Neuron (in vitro differentiated cells): ENCODE results near the gene CALHM2.
A peak's percentile ranks its signal among the peaks of the same experiment; 100 is the strongest.

Experiments
- H2AFZ ChIP-seq: one replicate; pipeline ENCODE4 v1.6.1; 2013; ENCODE audit warnings: low read depth, mild to moderate bottlenecking, inconsistent platforms, low read length, moderate library complexity
- H3K27me3 ChIP-seq: one replicate; pipeline ENCODE4 v1.6.1; 2013; ENCODE audit warnings: low read length; ENCODE audit not compliant: insufficient read depth
- H3K36me3 ChIP-seq: one replicate; pipeline ENCODE4 v1.6.1; 2013; ENCODE audit warnings: low read length; ENCODE audit not compliant: insufficient read depth
- H3K4me1 ChIP-seq: one replicate; pipeline ENCODE4 v1.6.1; 2013; ENCODE audit warnings: low read length; ENCODE audit not compliant: insufficient read depth
- H3K4me3 ChIP-seq: 2 replicates; pipeline ENCODE4 v1.5.1; 2013; ENCODE audit warnings: mild to moderate bottlenecking, low read length, moderate library complexity
- H3K9me3 ChIP-seq: one replicate; pipeline ENCODE4 v1.6.1; 2013; ENCODE audit warnings: low read length

CALHM2 gene

GRCh38 chr10:103451831-103452505 lies at the start of gene CALHM2:
Gene CALHM2 (minus strand): TSS chr10:103452370. CDS start chr10:103449941, 2,429 bp downstream.
- Histone ChIP-seq H3K4me3 (no peak within 1 kb of the TSS), H3K4me1 (no peaks in the 10 kb centered on the region), H3K27me3 (no peaks in the 10 kb centered on the region), H3K9me3 (no peaks in the 10 kb centered on the region), H3K36me3 (peaks cover 7% of the 10 kb centered on the region), H2AFZ (no peak within 1 kb of the TSS)

GRCh38 chr10:103501186-103501585 lies 49.0 kb upstream of the CALHM2 start:
- H3K9me3 ChIP-seq, result no peaks in the 10 kb centered on the region

GRCh38 chr10:103500481-103500880 lies 48.3 kb upstream of the CALHM2 start:
- peaks cover 10% of the 10 kb centered on the region for H3K27me3 ChIP-seq
- no peaks in the 10 kb centered on the region for H3K9me3 ChIP-seq
- H2AFZ ChIP-seq, result no peak overlapping the region
- H3K4me3 ChIP-seq, result no peak overlapping the region
- H3K36me3 ChIP-seq, result no peaks in the 10 kb centered on the region
- H3K4me1 ChIP-seq, result peaks cover 5% of the 10 kb centered on the region

More at GRCh38 chr10:103501186-103501585, 49.0 kb upstream of the CALHM2 start:
- no peak overlapping the region for H3K4me3 ChIP-seq
- peaks cover 11% of the 10 kb centered on the region for H3K27me3 ChIP-seq
- no peak overlapping the region for H2AFZ ChIP-seq
- H3K4me1 ChIP-seq, result peaks cover 5% of the 10 kb centered on the region
- no peaks in the 10 kb centered on the region for H3K36me3 ChIP-seq

GRCh38 chr10:103499881-103500280 lies 47.7 kb upstream of the CALHM2 start:
- Histone ChIP-seq H3K4me1 (peaks cover 5% of the 10 kb centered on the region), H2AFZ (no peak overlapping the region), H3K9me3 (no peaks in the 10 kb centered on the region), H3K36me3 (no peaks in the 10 kb centered on the region), H3K27me3 (peaks cover 16% of the 10 kb centered on the region), H3K4me3 (no peak overlapping the region)

- no peak overlapping the region for H2AFZ ChIP-seq
- H3K4me1 ChIP-seq, result peaks cover 11% of the 10 kb centered on the region
- no peaks in the 10 kb centered on the region for H3K36me3 ChIP-seq
- H3K4me3 ChIP-seq, result no peak overlapping the region
- H3K27me3 ChIP-seq, result peaks cover 24% of the 10 kb centered on the region
- H3K9me3 ChIP-seq, result no peaks in the 10 kb centered on the region
These were observed 46.9 kb upstream of the CALHM2 start for GRCh38 chr10:103498936-103499638.

- Histone ChIP-seq H2AFZ (no peak overlapping the region), H3K27me3 (peaks cover 33% of the 10 kb centered on the region)
These were observed 45.2 kb upstream of the CALHM2 start for GRCh38 chr10:103497161-103497915.

GRCh38 chr10:103495321-103495720 lies 43.2 kb upstream of the CALHM2 start:
- H3K36me3 ChIP-seq, result no peaks in the 10 kb centered on the region
- no peak overlapping the region for H3K4me3 ChIP-seq
- H3K9me3 ChIP-seq, result no peaks in the 10 kb centered on the region
- no peak overlapping the region for H2AFZ ChIP-seq
- peaks cover 43% of the 10 kb centered on the region for H3K27me3 ChIP-seq
- peaks cover 16% of the 10 kb centered on the region for H3K4me1 ChIP-seq

More at GRCh38 chr10:103497161-103497915, 45.2 kb upstream of the CALHM2 start:
- Histone ChIP-seq H3K4me3 (no peak overlapping the region), H3K4me1 (peaks cover 12% of the 10 kb centered on the region), H3K36me3 (no peaks in the 10 kb centered on the region), H3K9me3 (no peaks in the 10 kb centered on the region)

GRCh38 chr10:103493916-103494877 lies 42.0 kb upstream of the CALHM2 start:
- H3K27me3 ChIP-seq, result peaks cover 40% of the 10 kb centered on the region
- H3K4me3 ChIP-seq, result peak overlapping the region; percentile 50
- peaks cover 14% of the 10 kb centered on the region for H3K4me1 ChIP-seq
- no peaks in the 10 kb centered on the region for H3K36me3 ChIP-seq
- peak overlapping the region; percentile 66 for H2AFZ ChIP-seq
- H3K9me3 ChIP-seq, result no peaks in the 10 kb centered on the region

- Histone ChIP-seq H3K4me1 (peaks cover 14% of the 10 kb centered on the region), H3K36me3 (no peaks in the 10 kb centered on the region), H3K4me3 (peak within 1 kb of the TSS; percentile 50), H3K27me3 (peaks cover 40% of the 10 kb centered on the region), H2AFZ (peak within 1 kb of the TSS; percentile 66), H3K9me3 (no peaks in the 10 kb centered on the region)
These were observed 41.3 kb upstream of the CALHM2 start, which contains the start of gene NEURL1 for GRCh38 chr10:103493362-103493915. Gene NEURL1 (plus strand): TSS chr10:103493705. CDS start chr10:103494388, 683 bp downstream.

- peaks cover 14% of the 10 kb centered on the region for H3K4me1 ChIP-seq
- H3K4me3 ChIP-seq, result no peak overlapping the region
- peaks cover 42% of the 10 kb centered on the region for H3K27me3 ChIP-seq
- H2AFZ ChIP-seq, result no peak overlapping the region
- H3K9me3 ChIP-seq, result no peaks in the 10 kb centered on the region
- no peaks in the 10 kb centered on the region for H3K36me3 ChIP-seq
These were observed 40.6 kb upstream of the CALHM2 start for GRCh38 chr10:103492655-103493261.

- no peak overlapping the region for H3K4me3 ChIP-seq
- no peaks in the 10 kb centered on the region for H3K9me3 ChIP-seq
- peaks cover 43% of the 10 kb centered on the region for H3K27me3 ChIP-seq
- no peak overlapping the region for H2AFZ ChIP-seq
- peaks cover 14% of the 10 kb centered on the region for H3K4me1 ChIP-seq
- no peaks in the 10 kb centered on the region for H3K36me3 ChIP-seq
These were observed 39.7 kb upstream of the CALHM2 start for GRCh38 chr10:103491729-103492364.
